OCI-LY1 (cell line): ENCODE results near the gene YIPF3.

Experiments
- H2AFZ ChIP-seq: fragments of 200-600 bp; sonication (generic), shearing (Covaris generic); 2 replicates; pipeline ENCODE4 v1.6.0; 2014; ENCODE audit warnings: antibody characterized with exemption, mild to moderate bottlenecking, low read length
- H3F3A ChIP-seq: fragments of 200-600 bp; sonication (generic), shearing (Covaris generic); 2 replicates; pipeline ENCODE4 v1.6.0; 2014; ENCODE audit warnings: mild to moderate bottlenecking, antibody characterized with exemption, low read length, moderate library complexity; ENCODE audit not compliant: insufficient read depth
- H3K27ac ChIP-seq: fragments of 200-600 bp; sonication (generic); 2 replicates; pipeline ENCODE4 v1.5.1; 2014; ENCODE audit warnings: low read length, mixed run types, mild to moderate bottlenecking, low read depth; ENCODE audit not compliant: poor library complexity, severe bottlenecking
- H3K27me3 ChIP-seq: fragments of 200-600 bp; sonication (generic); 2 replicates; pipeline ENCODE4 v1.6.0; 2014; ENCODE audit warnings: antibody characterized with exemption, mild to moderate bottlenecking, low read length, moderate library complexity; ENCODE audit not compliant: insufficient read depth
- H3K36me3 ChIP-seq: fragments of 200-600 bp; sonication (generic); 2 replicates; pipeline ENCODE4 v1.6.1; 2014; ENCODE audit warnings: mild to moderate bottlenecking, antibody characterized with exemption, low read length, moderate library complexity, mixed read lengths; ENCODE audit not compliant: insufficient read depth
- H3K4me1 ChIP-seq: fragments of 200-600 bp; sonication (generic); 2 replicates; pipeline ENCODE4 v1.5.1; 2014; ENCODE audit warnings: mild to moderate bottlenecking, low read length, moderate library complexity; ENCODE audit not compliant: insufficient read depth, severe bottlenecking
- H3K4me2 ChIP-seq: fragments of 200-600 bp; sonication (generic), shearing (Covaris generic); 2 replicates; pipeline ENCODE4 v1.6.1; 2014; ENCODE audit warnings: low read length
- H3K4me3 ChIP-seq: fragments of 200-600 bp; sonication (generic); 2 replicates; pipeline ENCODE4 v1.5.1; 2014; ENCODE audit warnings: low read length, low read depth, mild to moderate bottlenecking, mixed read lengths; ENCODE audit not compliant: poor library complexity, severe bottlenecking
- H3K79me2 ChIP-seq: fragments of 200-600 bp; shearing (Covaris generic); 2 replicates; pipeline ENCODE4 v1.6.1; 2016; ENCODE audit warnings: mixed run types, low read length, mixed read lengths; ENCODE audit not compliant: insufficient read depth
- H3K9ac ChIP-seq: fragments of 200-600 bp; sonication (generic), shearing (Covaris generic); 2 replicates; pipeline ENCODE4 v1.6.1; 2014; ENCODE audit warnings: mild to moderate bottlenecking, low read length, mixed read lengths
- H3K9me2 ChIP-seq: fragments of 200-600 bp; sonication (generic), shearing (Covaris generic); 2 replicates; pipeline ENCODE4 v1.6.1; 2014; ENCODE audit warnings: low read depth, mild to moderate bottlenecking, low read length, mixed read lengths
- H3K9me3 ChIP-seq: fragments of 200-600 bp; shearing (Covaris generic); 2 replicates; pipeline ENCODE4 v1.6.1; 2014; ENCODE audit warnings: low read length, mixed read lengths
- H4K20me1 ChIP-seq: fragments of 200-600 bp; sonication (generic), shearing (Covaris generic); 2 replicates; pipeline ENCODE4 v1.6.0; 2016; ENCODE audit warnings: mild to moderate bottlenecking, low read length; ENCODE audit not compliant: insufficient read depth
- CTCF ChIP-seq: fragments of 200-600 bp; sonication (generic), shearing (Covaris generic); IDR thresholded peaks from 2 replicates; pipeline ENCODE4 v1.5.1; 2017; ENCODE audit warnings: mild to moderate bottlenecking, antibody characterized with exemption, low read length, moderate library complexity, mixed read lengths
- EZH2 ChIP-seq: fragments of 200-600 bp; sonication (generic), shearing (Covaris generic); IDR thresholded peaks from 2 replicates; pipeline ENCODE4 v1.8.0; 2017; ENCODE audit warnings: borderline replicate concordance, mixed run types, mild to moderate bottlenecking, antibody characterized with exemption, low read length, moderate library complexity, mixed read lengths

The YIPF3 gene

GRCh38 chr6:43469947-43470346 lies 46.8 kb downstream of the YIPF3 start:
- Histone ChIP-seq H2AFZ (no peak overlapping the region), H3K4me1 (no peaks in the 10 kb centered on the region), H3K4me3 (no peak overlapping the region), H3K79me2 (no peaks in the 10 kb centered on the region), H3K9me2 (no peaks in the 10 kb centered on the region), H3K9me3 (no peaks in the 10 kb centered on the region), H4K20me1 (no peaks in the 10 kb centered on the region), H3K27me3 (no peaks in the 10 kb centered on the region), H3K36me3 (no peaks in the 10 kb centered on the region), H3K4me2 (no peak overlapping the region), H3K27ac (no peak overlapping the region), H3K9ac (no peak overlapping the region), H3F3A (no peaks in the 10 kb centered on the region)
- TF ChIP-seq CTCF (no peak), EZH2 (no peak)

GRCh38 chr6:43468748-43469681 lies 47.7 kb downstream of the YIPF3 start:
- Histone ChIP-seq H3F3A (no peaks in the 10 kb centered on the region), H3K9ac (no peak overlapping the region)

GRCh38 chr6:43468240-43468639 lies 48.5 kb downstream of the YIPF3 start:
- no peak overlapping the region for H3K4me2 ChIP-seq
- H3K9me3 ChIP-seq, result no peaks in the 10 kb centered on the region
- no peak overlapping the region for H3K27ac ChIP-seq
- no peak overlapping the region for H2AFZ ChIP-seq
- no peaks in the 10 kb centered on the region for H3K9me2 ChIP-seq
- H3K4me3 ChIP-seq, result no peak overlapping the region
- no peaks in the 10 kb centered on the region for H3F3A ChIP-seq
- H3K27me3 ChIP-seq, result no peaks in the 10 kb centered on the region
- H3K36me3 ChIP-seq, result no peaks in the 10 kb centered on the region
- no peak overlapping the region for H3K9ac ChIP-seq
- TF ChIP-seq CTCF (no peak), EZH2 (no peak)
- H4K20me1 ChIP-seq, result no peaks in the 10 kb centered on the region
- no peaks in the 10 kb centered on the region for H3K4me1 ChIP-seq
- H3K79me2 ChIP-seq, result no peaks in the 10 kb centered on the region

More at GRCh38 chr6:43468748-43469681, 47.7 kb downstream of the YIPF3 start:
- H3K36me3 ChIP-seq, result no peaks in the 10 kb centered on the region
- no peaks in the 10 kb centered on the region for H3K4me1 ChIP-seq
- H3K4me2 ChIP-seq, result no peak overlapping the region
- no peaks in the 10 kb centered on the region for H3K27me3 ChIP-seq
- H4K20me1 ChIP-seq, result no peaks in the 10 kb centered on the region
- TF ChIP-seq CTCF (no peak), EZH2 (no peak)
- no peak overlapping the region for H3K27ac ChIP-seq
- H3K9me2 ChIP-seq, result no peaks in the 10 kb centered on the region
- H3K4me3 ChIP-seq, result no peak overlapping the region
- H2AFZ ChIP-seq, result no peak overlapping the region
- H3K9me3 ChIP-seq, result no peaks in the 10 kb centered on the region
- H3K79me2 ChIP-seq, result no peaks in the 10 kb centered on the region
